IPS-18a (cell line): ENCODE results near the gene MISFA.

Experiments used
- H3K27ac ChIP-seq: one replicate; pipeline ENCODE4 v1.5.1; 2013; ENCODE audit warnings: low read length
- H3K27me3 ChIP-seq: one replicate; pipeline ENCODE4 v1.6.1; 2013; ENCODE audit warnings: mild to moderate bottlenecking, low read length; ENCODE audit not compliant: control insufficient read depth, insufficient read depth
- H3K36me3 ChIP-seq: one replicate; pipeline ENCODE4 v1.6.1; 2013; ENCODE audit warnings: low read depth, low read length; ENCODE audit not compliant: control insufficient read depth
- H3K4me1 ChIP-seq: one replicate; pipeline ENCODE4 v1.6.1; 2013; ENCODE audit warnings: low read depth, low read length; ENCODE audit not compliant: control insufficient read depth
- H3K4me3 ChIP-seq: one replicate; pipeline ENCODE4 v1.5.1; 2013; ENCODE audit warnings: low read length
- H3K9ac ChIP-seq: one replicate; pipeline ENCODE4 v1.6.1; 2013; ENCODE audit warnings: mild to moderate bottlenecking, low read length, moderate library complexity
- H3K9me3 ChIP-seq: one replicate; pipeline ENCODE4 v1.6.1; 2013; ENCODE audit warnings: low read depth, low read length; ENCODE audit not compliant: control insufficient read depth

Gene MISFA

DNA sequence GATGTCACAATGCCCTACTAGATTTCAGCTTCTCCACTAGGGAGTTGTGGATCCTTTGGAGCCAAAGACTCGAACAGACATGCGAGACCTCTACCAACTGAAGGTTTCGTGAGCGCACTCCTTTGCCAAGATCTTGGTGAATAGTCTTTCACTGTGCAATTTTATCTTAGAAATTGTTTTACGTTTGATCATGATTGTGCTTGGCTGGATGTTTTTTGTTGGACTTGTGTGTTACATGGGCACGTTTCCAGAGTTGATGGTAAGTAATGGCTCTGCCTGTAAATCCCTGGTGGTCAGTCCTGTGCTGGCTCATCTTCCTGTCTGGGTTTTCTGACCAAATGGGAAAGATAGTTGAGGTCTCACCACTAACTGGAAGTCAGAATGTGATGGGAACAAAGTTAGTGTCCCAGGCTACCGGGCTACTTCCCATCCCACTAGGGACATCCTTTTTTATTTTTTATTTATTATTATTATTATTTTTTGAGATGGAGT lies at the start of gene MISFA:
Gene MISFA, plus strand, starts transcription at position 51 of the 492 bp plus-strand sequence. Its CDS starts 140 bp downstream, at position 191.
- Histone ChIP-seq H3K9me3 (no peaks in the 10 kb centered on the region), H3K9ac (no peak within 1 kb of the TSS), H3K36me3 (peaks cover 7% of the 10 kb centered on the region), H3K27ac (no peak within 1 kb of the TSS), H3K4me1 (no peaks in the 10 kb centered on the region), H3K27me3 (no peaks in the 10 kb centered on the region), H3K4me3 (no peak within 1 kb of the TSS)

DNA sequence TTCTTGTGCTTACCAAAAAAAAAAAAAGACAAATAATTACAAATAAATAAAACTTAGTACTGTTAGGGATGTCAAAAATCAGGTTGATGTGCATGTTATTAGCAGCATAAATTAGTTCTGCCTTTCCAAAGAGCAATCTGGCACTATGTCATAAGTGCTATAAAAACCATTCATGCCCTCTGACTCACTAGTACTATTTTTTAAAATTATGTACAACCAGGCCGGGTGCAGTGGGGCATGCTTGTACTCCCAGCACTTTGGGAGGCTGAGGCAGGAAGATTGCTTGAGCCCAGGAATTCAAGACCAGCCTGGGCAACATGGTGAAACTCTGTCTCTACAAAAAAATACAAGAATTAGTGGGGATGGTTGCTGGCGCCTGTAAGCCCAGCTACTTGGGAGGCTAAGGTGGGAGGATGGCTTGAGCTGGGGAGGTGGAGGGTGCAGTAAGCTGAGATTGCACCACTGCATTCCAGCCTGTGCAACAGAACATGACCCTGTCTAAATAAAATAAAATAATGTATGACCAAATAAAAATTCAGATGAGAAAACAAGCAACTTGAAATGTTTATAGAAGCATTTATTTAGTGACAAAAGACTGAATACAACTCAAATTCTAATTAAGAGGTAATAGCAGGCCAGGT lies 36.4 kb upstream of the MISFA start:
- Histone ChIP-seq H3K4me3 (no peak overlapping the region), H3K36me3 (no peaks in the 10 kb centered on the region), H3K27me3 (no peaks in the 10 kb centered on the region), H3K27ac (no peak overlapping the region), H3K9ac (no peak overlapping the region), H3K9me3 (no peaks in the 10 kb centered on the region), H3K4me1 (peaks cover 7% of the 10 kb centered on the region)

DNA sequence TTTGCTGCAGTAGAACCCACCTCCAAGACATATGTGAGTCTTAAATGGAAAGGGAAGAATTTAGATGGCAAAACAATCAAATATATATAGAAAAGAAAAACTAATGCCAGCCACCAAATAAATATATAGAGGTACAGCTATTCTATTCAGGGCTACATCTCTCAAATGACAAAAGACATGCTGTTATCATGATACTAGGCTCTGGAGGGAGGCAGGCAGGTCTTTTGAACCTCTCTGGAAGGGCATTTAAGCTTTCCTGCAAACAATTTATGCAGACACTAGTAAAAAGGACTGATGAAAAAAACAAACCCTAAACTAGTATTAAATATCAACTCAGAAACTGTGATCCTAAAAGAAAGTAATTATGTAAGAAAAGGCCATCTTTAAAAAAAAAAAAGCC lies 35.4 kb upstream of the MISFA start:
- H3K27me3 ChIP-seq, result no peaks in the 10 kb centered on the region
- H3K36me3 ChIP-seq, result no peaks in the 10 kb centered on the region
- H3K27ac ChIP-seq, result no peak overlapping the region
- no peak overlapping the region for H3K4me3 ChIP-seq
- no peak overlapping the region for H3K9ac ChIP-seq
- no peaks in the 10 kb centered on the region for H3K9me3 ChIP-seq
- peaks cover 7% of the 10 kb centered on the region for H3K4me1 ChIP-seq

DNA sequence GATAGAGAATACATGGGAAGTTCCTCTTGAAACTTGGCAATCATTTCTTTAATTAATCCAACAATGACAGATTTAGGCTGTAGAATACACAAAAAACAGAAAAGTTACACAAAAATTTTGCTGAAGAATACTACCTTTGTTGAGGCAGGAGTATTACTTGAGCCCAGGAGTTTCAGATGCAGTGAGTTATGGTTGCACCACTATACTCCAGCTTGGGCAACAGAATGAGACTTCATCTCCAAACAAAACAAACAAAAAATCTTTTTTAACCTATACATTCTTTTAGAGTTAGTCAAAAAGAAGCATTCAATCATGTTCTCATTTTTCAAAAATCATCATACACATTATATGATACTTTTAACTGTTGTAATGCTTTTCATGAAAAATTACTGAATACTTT lies 33.2 kb upstream of the MISFA start:
- Histone ChIP-seq H3K27ac (no peak overlapping the region), H3K9me3 (no peaks in the 10 kb centered on the region), H3K36me3 (no peaks in the 10 kb centered on the region), H3K4me1 (peaks cover 7% of the 10 kb centered on the region), H3K9ac (no peak overlapping the region), H3K27me3 (no peaks in the 10 kb centered on the region), H3K4me3 (no peak overlapping the region)

DNA sequence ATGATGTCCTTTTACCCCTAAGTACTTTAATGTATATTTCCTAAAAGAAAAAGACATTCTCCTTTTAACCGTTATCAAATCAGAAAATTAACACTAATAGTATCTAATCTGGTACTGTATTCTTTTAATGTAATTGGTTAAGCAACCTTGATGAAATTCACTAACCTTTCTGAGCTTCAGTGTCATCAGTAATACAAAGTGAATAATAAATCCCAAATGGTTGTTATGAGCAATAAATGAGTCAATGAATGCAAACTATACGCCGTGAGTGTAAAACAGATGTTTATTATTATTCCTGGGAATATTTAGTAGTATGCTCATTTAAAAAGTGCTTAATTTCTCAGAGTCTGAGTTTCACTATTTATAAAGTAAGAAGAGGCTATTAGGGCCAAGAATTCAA lies 32.5 kb upstream of the MISFA start:
- H3K4me1 ChIP-seq, result peaks cover 7% of the 10 kb centered on the region
- H3K9me3 ChIP-seq, result no peaks in the 10 kb centered on the region
- no peak overlapping the region for H3K27ac ChIP-seq
- no peaks in the 10 kb centered on the region for H3K36me3 ChIP-seq
- H3K27me3 ChIP-seq, result no peaks in the 10 kb centered on the region
- no peak overlapping the region for H3K9ac ChIP-seq
- H3K4me3 ChIP-seq, result no peak overlapping the region

DNA sequence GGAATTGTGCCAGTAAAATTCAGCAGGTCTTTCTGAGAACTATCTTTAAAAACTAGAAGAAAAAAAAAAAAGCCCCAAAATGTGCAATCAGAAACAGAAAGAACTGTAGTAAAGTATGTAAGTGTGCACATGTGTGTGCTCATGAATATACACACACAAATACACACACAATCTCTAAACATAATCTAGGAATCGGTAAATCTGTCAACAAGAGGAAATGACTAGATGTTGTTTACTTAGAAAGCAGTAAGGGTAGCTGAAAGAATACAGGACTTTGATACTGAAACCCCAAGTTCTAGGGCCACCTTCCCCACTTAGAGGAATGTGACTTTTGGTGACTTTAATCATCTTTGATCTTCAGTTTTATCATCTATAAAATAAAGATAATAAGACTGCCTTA lies 24.2 kb upstream of the MISFA start:
- H3K4me3 ChIP-seq, result no peak overlapping the region
- no peaks in the 10 kb centered on the region for H3K27me3 ChIP-seq
- H3K9ac ChIP-seq, result no peak overlapping the region
- H3K4me1 ChIP-seq, result no peaks in the 10 kb centered on the region
- H3K36me3 ChIP-seq, result peaks cover 6% of the 10 kb centered on the region
- H3K27ac ChIP-seq, result no peak overlapping the region
- H3K9me3 ChIP-seq, result no peaks in the 10 kb centered on the region

DNA sequence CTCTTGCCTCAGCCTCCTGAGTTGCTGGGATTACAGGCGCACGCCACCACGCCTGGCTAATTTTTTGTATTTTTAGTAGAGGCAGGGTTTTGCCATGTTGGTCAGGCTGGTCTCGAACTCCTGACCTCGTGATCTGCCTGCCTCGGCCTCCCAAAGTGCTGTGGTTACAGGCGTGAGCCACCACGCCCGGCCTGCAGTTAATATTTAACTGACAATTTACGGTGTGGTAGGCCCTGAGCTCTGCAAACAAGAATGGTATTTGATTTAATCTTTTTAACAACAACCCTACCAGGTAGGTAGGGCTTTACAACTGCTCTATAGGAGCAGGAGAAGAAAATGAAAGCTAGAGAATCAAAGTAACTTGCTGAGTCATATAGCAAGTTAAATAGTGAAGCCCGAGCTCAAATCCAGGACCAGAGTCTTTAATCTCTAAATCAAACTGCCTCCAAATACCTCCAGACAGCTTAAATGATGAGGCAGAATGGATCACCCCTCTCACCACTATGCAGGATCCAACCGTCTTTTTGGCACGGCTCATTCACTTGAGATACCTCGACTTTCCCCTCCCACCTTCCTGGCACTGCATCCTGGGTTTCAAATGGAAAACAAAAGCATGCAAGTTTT lies 20.5 kb upstream of the MISFA start:
- Histone ChIP-seq H3K9me3 (no peaks in the 10 kb centered on the region), H3K4me1 (no peaks in the 10 kb centered on the region), H3K9ac (no peak overlapping the region), H3K4me3 (no peak overlapping the region), H3K27ac (no peak overlapping the region), H3K27me3 (no peaks in the 10 kb centered on the region), H3K36me3 (peaks cover 6% of the 10 kb centered on the region)

DNA sequence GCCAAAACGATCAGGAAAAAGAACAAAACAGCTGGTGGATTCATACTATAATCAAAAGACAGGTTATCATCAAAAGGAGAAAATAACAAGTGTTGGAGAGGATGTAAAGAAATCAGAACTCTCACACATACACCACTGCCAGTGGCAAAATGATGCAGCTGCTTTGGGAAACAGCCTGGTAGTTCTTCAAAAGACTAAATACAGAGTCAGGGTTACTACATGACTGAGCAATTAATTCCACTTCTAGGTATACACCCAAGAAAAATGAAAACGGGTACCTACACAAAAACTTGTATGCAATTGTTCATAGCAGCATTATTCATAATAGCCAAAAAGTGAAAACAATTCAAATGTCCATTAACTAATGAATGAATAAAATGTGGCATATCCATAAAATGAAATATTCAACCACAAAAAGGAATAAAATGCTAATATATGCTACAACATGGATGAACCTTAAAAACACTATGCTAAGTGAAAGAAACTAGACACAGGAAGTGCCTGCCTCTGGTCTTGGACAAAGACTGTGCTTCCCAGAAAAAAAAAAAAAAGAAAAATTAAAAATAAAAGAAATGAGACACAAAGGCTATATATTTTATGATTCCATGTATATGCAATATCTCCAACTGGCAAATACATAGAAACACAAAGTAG lies 19.3 kb upstream of the MISFA start:
- Histone ChIP-seq H3K27me3 (no peaks in the 10 kb centered on the region), H3K36me3 (peaks cover under 1% of the 10 kb centered on the region), H3K9me3 (no peaks in the 10 kb centered on the region), H3K4me3 (no peak overlapping the region), H3K9ac (no peak overlapping the region), H3K4me1 (no peaks in the 10 kb centered on the region), H3K27ac (no peak overlapping the region)

DNA sequence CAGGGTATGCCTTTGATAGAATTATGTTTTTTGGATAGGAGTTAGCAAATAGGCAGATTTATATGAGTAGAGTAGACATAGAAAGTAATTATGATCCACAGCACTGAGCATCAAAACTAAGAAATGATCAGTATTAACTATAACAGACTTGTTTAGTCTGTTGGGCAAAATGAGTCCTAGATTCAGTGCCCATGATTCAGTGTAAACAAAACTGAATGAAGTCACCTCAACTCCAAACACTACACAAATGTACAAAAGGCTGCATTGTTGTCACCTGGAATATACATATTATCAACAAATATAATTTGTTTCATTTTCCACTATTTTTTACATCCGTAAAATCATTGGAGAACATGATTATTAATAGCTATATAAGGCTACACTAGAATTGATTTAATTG lies 17.8 kb upstream of the MISFA start:
- H3K36me3 ChIP-seq, result no peaks in the 10 kb centered on the region
- no peaks in the 10 kb centered on the region for H3K27me3 ChIP-seq
- no peak overlapping the region for H3K27ac ChIP-seq
- H3K4me3 ChIP-seq, result no peak overlapping the region
- H3K9ac ChIP-seq, result no peak overlapping the region
- no peaks in the 10 kb centered on the region for H3K9me3 ChIP-seq
- no peaks in the 10 kb centered on the region for H3K4me1 ChIP-seq

DNA sequence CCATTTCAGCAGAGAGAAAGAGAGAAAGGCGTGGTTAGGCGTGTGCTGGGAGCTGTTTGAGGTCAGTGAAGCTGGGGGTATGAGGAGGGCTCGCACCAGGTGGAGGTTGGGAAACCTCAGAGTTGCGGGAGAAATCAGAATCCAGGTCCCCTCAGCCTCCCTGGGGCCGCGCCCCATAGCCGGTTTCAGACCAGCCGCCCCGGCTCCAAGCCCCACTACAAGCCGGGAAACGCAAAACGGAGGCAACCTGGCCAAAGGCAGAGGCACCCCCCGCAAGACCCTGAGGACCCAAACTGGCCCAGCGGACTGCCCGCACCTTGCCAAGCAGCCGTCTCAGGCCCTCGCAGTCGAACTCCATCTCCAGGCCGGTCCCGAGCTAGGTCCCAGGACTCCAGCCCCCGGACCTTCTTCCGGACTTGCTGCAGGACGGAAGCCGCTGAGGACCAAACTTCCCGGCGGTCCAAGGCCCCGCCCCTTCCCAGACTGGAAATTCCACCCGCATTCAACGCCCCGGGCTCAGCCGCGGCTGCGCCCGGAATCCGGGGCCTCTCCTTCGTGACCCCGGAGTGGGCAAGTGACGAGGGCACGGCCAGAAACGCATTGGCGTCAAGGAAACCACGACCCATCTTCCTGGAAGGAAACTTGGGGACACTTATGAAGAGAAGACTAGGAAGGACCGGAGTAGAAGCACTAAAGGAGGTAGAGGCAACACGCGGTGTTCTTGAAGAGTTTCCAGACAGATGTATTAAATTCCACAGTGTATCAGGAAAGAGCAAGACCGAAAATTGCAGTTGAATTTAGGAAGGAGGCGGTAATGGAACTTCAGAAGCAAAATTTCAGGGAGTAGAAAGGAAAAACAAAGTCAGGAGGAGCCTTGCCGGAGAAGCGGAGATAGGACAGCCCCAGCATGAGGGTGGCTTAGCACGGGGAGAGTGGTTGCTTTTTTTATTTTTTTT lies 11.0 kb upstream of the MISFA start, which contains the start of gene UEVLD:
Gene UEVLD, minus strand, starts transcription at position 438 of the 956 bp plus-strand sequence. Its CDS starts 80 bp downstream, at position 358.
- no peaks in the 10 kb centered on the region for H3K27me3 ChIP-seq
- peak within 1 kb of the TSS; percentile 62 for H3K27ac ChIP-seq
- H3K4me3 ChIP-seq, result peak within 1 kb of the TSS; percentile 96
- peak within 1 kb of the TSS; percentile 91 for H3K9ac ChIP-seq
- no peaks in the 10 kb centered on the region for H3K36me3 ChIP-seq
- no peaks in the 10 kb centered on the region for H3K9me3 ChIP-seq
- no peaks in the 10 kb centered on the region for H3K4me1 ChIP-seq

DNA sequence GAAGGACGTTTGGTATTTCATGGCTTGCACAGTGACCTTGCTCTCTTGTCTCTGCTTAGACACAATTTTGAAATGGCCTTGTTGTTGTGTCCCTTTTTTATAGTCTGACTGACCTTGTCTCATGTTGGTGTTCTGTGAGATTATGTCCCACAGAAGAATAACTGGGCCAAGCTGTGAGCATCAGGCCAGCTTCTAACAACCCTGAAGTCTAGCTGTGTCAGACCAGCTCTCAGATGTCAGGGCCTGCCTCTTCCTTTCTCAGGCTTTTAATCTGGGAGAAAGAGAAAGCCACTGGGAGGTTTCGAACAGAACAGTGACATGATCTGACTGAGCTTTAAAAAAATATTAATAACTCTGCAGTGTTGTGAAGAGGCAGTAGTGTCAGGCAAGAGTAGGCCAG lies 9.0 kb upstream of the MISFA start:
- Histone ChIP-seq H3K27ac (no peak overlapping the region), H3K27me3 (no peaks in the 10 kb centered on the region), H3K4me3 (no peak overlapping the region), H3K9me3 (no peaks in the 10 kb centered on the region), H3K9ac (no peak overlapping the region), H3K4me1 (no peaks in the 10 kb centered on the region), H3K36me3 (no peaks in the 10 kb centered on the region)
